GM13976 (cell line): ENCODE data around the gene NEGR1.

Source experiments
- DNase-seq: peaks from one replicate; pipeline ENCODE4 v3.0.0; 2012; ENCODE audit warnings: low spot score
- CTCF ChIP-seq: IDR thresholded peaks from 2 replicates; pipeline ENCODE4 v1.5.1; 2012; ENCODE audit warnings: borderline replicate concordance, mild to moderate bottlenecking; ENCODE audit not compliant: insufficient read depth; ENCODE audit errors: extremely low read depth, missing control alignments, control extremely low read depth
- in situ Hi-C: fragments of 300-500 bp; cut with MboI; formaldehyde crosslinking; loops from one replicate; pipeline ENCODE4 v1.12.0; 2022; ENCODE audit warnings: low sequenced_read_pairs, mixed read lengths, inconsistent platforms; ENCODE audit not compliant: unreplicated experiment

The NEGR1 gene

GRCh38 chr1:71592646-71593274 is 689.6 kb downstream of the NEGR1 start:
- TF ChIP-seq CTCF: no peak
- in situ Hi-C loops: loop anchor here (25.0 kb wide), 1 partner anchor 445 kb away; no protein-coding TSS in a partner anchor
- no peak for DNase-seq

- in situ Hi-C loops: loop anchor here (25.0 kb wide), 1 partner anchor 448 kb away; no protein-coding TSS in a partner anchor
- no peak for TF ChIP-seq CTCF
- DNase-seq: no peak
Measured at GRCh38 chr1:71589005-71589404, 693.3 kb downstream of the NEGR1 start.

GRCh38 chr1:71587961-71588360 is 694.4 kb downstream of the NEGR1 start:
- no peak for TF ChIP-seq CTCF
- no peak for DNase-seq
- in situ Hi-C loops: loop anchor here (25.0 kb wide), 1 partner anchor 449 kb away; no protein-coding TSS in a partner anchor

GRCh38 chr1:71586030-71586429 is 696.3 kb downstream of the NEGR1 start:
- no peak for DNase-seq
- TF ChIP-seq CTCF: no peak
- in situ Hi-C loops: loop anchor here (25.0 kb wide), 1 partner anchor 451 kb away; no protein-coding TSS in a partner anchor

GRCh38 chr1:71583756-71584155 is 698.6 kb downstream of the NEGR1 start:
- no peak for TF ChIP-seq CTCF
- in situ Hi-C loops: loop anchor here (25.0 kb wide), 1 partner anchor 454 kb away; no protein-coding TSS in a partner anchor
- DNase-seq: no peak

- in situ Hi-C loops: loop anchor here (25.0 kb wide), 1 partner anchor 455 kb away; no protein-coding TSS in a partner anchor
- DNase-seq: no peak
- no peak for TF ChIP-seq CTCF
Measured at GRCh38 chr1:71582673-71583072, 699.7 kb downstream of the NEGR1 start.
